GM18951 (cell line): ENCODE results near the gene HTR3A.

Experiments
- POLR2A ChIP-seq: IDR thresholded peaks from 4 replicates; pipeline ENCODE4 v1.6.1; 2011; ENCODE audit warnings: mild to moderate bottlenecking; ENCODE audit not compliant: insufficient read length, insufficient read depth; ENCODE audit errors: extremely low read depth
- in situ Hi-C: fragments of 300-500 bp; cut with MboI; formaldehyde crosslinking; loops from one replicate; pipeline ENCODE4 v1.12.0; 2022; ENCODE audit warnings: low sequenced_read_pairs, mixed read lengths, inconsistent platforms; ENCODE audit not compliant: unreplicated experiment

The HTR3A gene

GRCh38 chr11:114010931-114011330 lies 36.0 kb downstream of the HTR3A start:
- TF ChIP-seq POLR2A = no peak
- in situ Hi-C loops = no loop called here

- no peak for TF ChIP-seq POLR2A
- in situ Hi-C loops = no loop called here
Observed at GRCh38 chr11:114011443-114011842, 36.5 kb downstream of the HTR3A start.

- in situ Hi-C loops = no loop called here
- TF ChIP-seq POLR2A = no peak
Observed at GRCh38 chr11:114015117-114015516, 40.2 kb downstream of the HTR3A start.

GRCh38 chr11:114016986-114017385 lies 42.1 kb downstream of the HTR3A start:
- TF ChIP-seq POLR2A = no peak
- in situ Hi-C loops = no loop called here

GRCh38 chr11:114017723-114018122 lies 42.8 kb downstream of the HTR3A start:
- no peak for TF ChIP-seq POLR2A
- in situ Hi-C loops = no loop called here

GRCh38 chr11:114019046-114019445 lies 44.1 kb downstream of the HTR3A start:
- in situ Hi-C loops = no loop called here

GRCh38 chr11:114019574-114019973 lies 44.7 kb downstream of the HTR3A start:
- no peak for TF ChIP-seq POLR2A
- in situ Hi-C loops = no loop called here

More at GRCh38 chr11:114019046-114019445, 44.1 kb downstream of the HTR3A start:
- no peak for TF ChIP-seq POLR2A

- no peak for TF ChIP-seq POLR2A
- in situ Hi-C loops = no loop called here
Observed at GRCh38 chr11:114025329-114025907, 50.5 kb downstream of the HTR3A start.

- in situ Hi-C loops = no loop called here
- no peak for TF ChIP-seq POLR2A
Observed at GRCh38 chr11:114026355-114026754, 51.4 kb downstream of the HTR3A start.

- TF ChIP-seq POLR2A = no peak
- in situ Hi-C loops = no loop called here
Observed at GRCh38 chr11:114027391-114027790, 52.5 kb downstream of the HTR3A start.

- no peak for TF ChIP-seq POLR2A
- in situ Hi-C loops = no loop called here
Observed at GRCh38 chr11:114027926-114028325, 53.0 kb downstream of the HTR3A start.

GRCh38 chr11:114031246-114031966 lies 56.5 kb downstream of the HTR3A start:
- no peak for TF ChIP-seq POLR2A
- in situ Hi-C loops = no loop called here

GRCh38 chr11:114031967-114032320 lies 57.0 kb downstream of the HTR3A start:
- in situ Hi-C loops = no loop called here
- TF ChIP-seq POLR2A = no peak

GRCh38 chr11:114033066-114033465 lies 58.2 kb downstream of the HTR3A start:
- in situ Hi-C loops = no loop called here
- no peak for TF ChIP-seq POLR2A
